ENCODE results near the gene TLR10. TPM values are rescaled to one million over a fixed set of nuclear protein-coding genes. Genes with fewer than 3 reads are reported as not detected.

Gene TLR10
- total and polyA plus RNA-seq, 9 of the 15 experiments (the other 6 are each of a cell fraction or from before 2014, with no cell fraction given): 0.03 to 0.05 TPM; not detected in 7

- TF ChIP-seq POLR2H (tag; IDR thresholded peaks at IDR 0.05; ENCODE audit: low read depth) (no peak), ZNF395 (CRISPR knock-in tag; IDR thresholded peaks at IDR 0.05) (no peak), PTTG1 (tag; IDR thresholded peaks at IDR 0.05; ENCODE audit: low read depth) (no peak), JUNB (CRISPR knock-in tag; conservative IDR thresholded peaks at IDR 0.05) (no peak), LARP7 (IDR thresholded peaks at IDR 0.05) (no peak), USF1 (CRISPR knock-in tag; IDR thresholded peaks at IDR 0.05) (no peak), CBFA2T3 (IDR thresholded peaks at IDR 0.05) (no peak), ZKSCAN1 (IDR thresholded peaks at IDR 0.05; ENCODE audit: low read depth, low read length) (no peak)
Observed at GRCh38 chr4:38831653-38832052, 48.9 kb upstream of the TLR10 start (continued).

GRCh38 chr4:38829237-38829636 lies 46.4 kb upstream of the TLR10 start:
- no peaks in the 10 kb centered on the region for H3K9me3 ChIP-seq (replicated peaks; ENCODE audit: control insufficient read depth, insufficient read depth, low read depth, low read length)
- H3K9ac ChIP-seq (ENCODE audit: insufficient read depth in 1 of 2, low read depth in 2 of 2, low read length in 2 of 2): no peak overlapping the region
- no peaks in the 10 kb centered on the region for H3K36me3 ChIP-seq (ENCODE audit: control insufficient read depth, insufficient read depth, low read length)
- no TSS peak for BruUV-seq (replicated peaks)
- intact Hi-C loops (cut with micrococcal nuclease): no loop called here
- H3K4me1 ChIP-seq (replicated peaks in 1 of 2; ENCODE audit: control insufficient read depth in 2 of 2, insufficient read depth in 2 of 2, low read length in 2 of 2): no peaks in the 10 kb centered on the region
- no peaks in the 10 kb centered on the region for H4K20me1 ChIP-seq (replicated peaks; ENCODE audit: control insufficient read depth, insufficient read depth, low read length)
- H3K4me3 ChIP-seq: no peak overlapping the region
- WGBS (ENCODE audit: insufficient coverage, low coverage, missing lambda C conversion rate): 19% methylated on average over 5 of the region's 5 CpGs
- ChIA-PET POLR2A (interaction anchor here (1.3 kb wide), 1 partner anchor 12 kb away, joined by 3 read pairs; no protein-coding TSS in a partner anchor), CTCF (ENCODE audit: low intra/inter-chr PET ratio) (no interaction called here)
- H3K79me2 ChIP-seq (ENCODE audit: control insufficient read depth, insufficient read depth, low read length): no peaks in the 10 kb centered on the region
- no peaks in the 10 kb centered on the region for H3K9me1 ChIP-seq (ENCODE audit: control insufficient read depth, insufficient read depth, low read length)
- DNase-seq (ENCODE audit: extremely low read depth in 1 of 4, low spot score in 3 of 4) (no peak), ATAC-seq (no peak), FAIRE-seq (no peak)
- no peak overlapping the region for H2AFZ ChIP-seq (ENCODE audit: low read depth, low read length)
- no peak overlapping the region for H3K27ac ChIP-seq (ENCODE audit: extremely low read depth, low read depth, low read length)
- H3K27me3 ChIP-seq (ENCODE audit: control insufficient read depth in 2 of 2, insufficient read depth in 2 of 2, low read length in 2 of 2): peaks cover 4 to 10% of the 10 kb centered on the region in 2 experiments; a peak in 3 of 5 replicates
- in situ Hi-C loops (cut with MboI): no loop called here
- H3K4me2 ChIP-seq (ENCODE audit: insufficient read depth, low read length): no peak overlapping the region
- TF ChIP-seq ETV6 (IDR thresholded peaks at IDR 0.05; ENCODE audit: borderline replicate concordance in 1 of 2, low read depth in 2 of 2, low read length in 1 of 2): no peak
- TF ChIP-seq ETV6 (CRISPR knock-in tag; IDR thresholded peaks at IDR 0.05; ENCODE audit: borderline replicate concordance): no peak
- no peak for TF ChIP-seq ZHX1 (conservative IDR thresholded peaks at IDR 0.05; ENCODE audit: low read length)
- TF ChIP-seq TRIM24 (IDR thresholded peaks at IDR 0.05): no peak
- no peak for TF ChIP-seq KDM1A (IDR thresholded peaks at IDR 0.05)
- no peak for TF ChIP-seq CC2D1A (IDR thresholded peaks at IDR 0.05)
- TF ChIP-seq RFX1 (IDR thresholded peaks at IDR 0.05): no peak
- no peak for TF ChIP-seq SMARCA5 (IDR thresholded peaks at IDR 0.05)
- no peak for TF ChIP-seq E2F8 (IDR thresholded peaks at IDR 0.05; ENCODE audit: low read depth, partially characterized antibody)

Data from K562 (cell line).